22Rv1 (cell line): ENCODE measurements around the gene SGSM2.

ENCODE experiments used
- H3K27ac ChIP-seq: fragments of 450-650 bp; 2 replicates; pipeline ENCODE4 v1.5.1; 2017
- CTCF ChIP-seq: fragments of 450-650 bp; IDR thresholded peaks from 2 replicates; pipeline ENCODE4 v1.5.1; 2017; ENCODE audit warnings: mild to moderate bottlenecking
- ZFX ChIP-seq: fragments of 450-650 bp; IDR thresholded peaks from 2 replicates; pipeline ENCODE4 v1.6.1; 2017; ENCODE audit warnings: antibody characterized with exemption, borderline replicate concordance

Gene SGSM2

GRCh38 chr17:2374549-2375285 is 37.4 kb downstream of the SGSM2 start:
- no peak for TF ChIP-seq CTCF
- TF ChIP-seq ZFX, result no peak
- peak overlapping the region; percentile 61 for H3K27ac ChIP-seq

GRCh38 chr17:2375406-2375805 is 38.1 kb downstream of the SGSM2 start:
- H3K27ac ChIP-seq, result peak overlapping the region; percentile 61
- TF ChIP-seq CTCF (no peak), ZFX (no peak)

GRCh38 chr17:2376107-2376506 is 38.8 kb downstream of the SGSM2 start:
- no peak for TF ChIP-seq CTCF
- TF ChIP-seq ZFX, result no peak
- no peak overlapping the region for H3K27ac ChIP-seq

DNA sequence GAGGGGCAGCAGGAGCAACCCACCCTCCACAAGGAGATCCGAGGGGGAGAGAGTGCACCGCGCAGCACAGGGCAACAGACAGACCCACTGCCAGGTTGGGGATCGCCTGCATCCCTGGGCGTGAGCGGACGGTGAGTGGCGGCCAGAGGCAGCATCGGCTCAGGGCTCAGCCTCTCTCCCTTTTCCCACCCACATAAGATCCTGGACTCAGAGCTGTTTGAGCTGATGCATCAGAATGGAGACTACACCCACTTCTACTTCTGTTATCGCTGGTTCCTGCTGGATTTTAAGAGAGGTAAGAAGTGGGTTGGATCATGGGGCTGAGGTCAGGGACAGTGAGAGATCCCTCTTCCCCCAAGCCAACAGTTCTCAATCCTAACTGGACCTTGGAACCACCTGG is 40.4 kb downstream of the SGSM2 start:
- no peak overlapping the region for H3K27ac ChIP-seq
- TF ChIP-seq CTCF (no peak), ZFX (no peak)

DNA sequence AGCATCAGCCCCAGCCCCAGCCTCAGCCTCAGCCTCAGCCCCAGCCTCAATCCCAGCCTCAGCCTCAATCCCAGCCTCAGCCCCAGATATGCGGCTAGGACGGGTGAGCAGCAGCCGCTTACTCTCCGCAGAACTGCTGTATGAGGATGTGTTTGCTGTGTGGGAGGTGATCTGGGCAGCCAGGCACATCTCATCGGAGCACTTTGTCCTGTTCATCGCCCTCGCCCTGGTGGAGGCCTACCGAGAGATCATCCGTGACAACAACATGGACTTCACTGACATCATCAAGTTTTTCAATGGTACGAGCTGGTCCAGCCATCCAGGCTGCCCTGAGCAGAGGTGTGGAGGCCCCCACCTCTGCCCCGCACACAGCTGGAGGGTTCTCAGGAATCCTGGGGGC is 41.6 kb downstream of the SGSM2 start:
- H3K27ac ChIP-seq, result no peak overlapping the region
- no peak for TF ChIP-seq CTCF
- TF ChIP-seq ZFX, result no peak

GRCh38 chr17:2379489-2380225 is 42.4 kb downstream of the SGSM2 start:
- no peak overlapping the region for H3K27ac ChIP-seq
- TF ChIP-seq CTCF (no peak), ZFX (no peak)
